Measurements from ENCODE around the gene FBXL16. TPM values are rescaled to one million over a fixed set of nuclear protein-coding genes. Genes with fewer than 3 reads are reported as not detected.
A peak's percentile ranks its signal among the peaks of the same experiment; 100 is the strongest.

The FBXL16 gene
- polyA plus RNA-seq, 1 donor: 3.8 TPM

GRCh38 chr16:680625-680945 is 25.0 kb downstream of the FBXL16 start:
- peaks cover 47% of the 10 kb centered on the region for H3K4me1 ChIP-seq (ENCODE audit: control insufficient read depth, insufficient read depth, low read length)
- WGBS (ENCODE audit: insufficient coverage, low lambda C conversion rate): no CpG with 5 or more reads among the region's 38 CpGs

GRCh38 chr16:679814-680624 is 25.6 kb downstream of the FBXL16 start, which contains the start of gene STUB1:
TSS of gene STUB1 (plus strand) at chr16:680410. CDS start at chr16:680526, 116 bp downstream.
- Histone ChIP-seq H3K27me3 (ENCODE audit: control insufficient read depth, insufficient read depth, low read length) (peaks cover 4% of the 10 kb centered on the region), H3K9me3 (ENCODE audit: control insufficient read depth, low read depth, low read length) (peaks cover 6% of the 10 kb centered on the region), H3K27ac (ENCODE audit: low read length) (peak within 1 kb of the TSS; percentile 96), H3K36me3 (ENCODE audit: control insufficient read depth, insufficient read depth, low read length) (peaks cover 19% of the 10 kb centered on the region), H3K4me1 (ENCODE audit: control insufficient read depth, insufficient read depth, low read length) (peaks cover 51% of the 10 kb centered on the region), H3K4me3 (ENCODE audit: low read length) (peak within 1 kb of the TSS; percentile 82)
- DNase-seq: peak; percentile 75 to 87
- no CpG with 5 or more reads among the region's 91 CpGs for WGBS (ENCODE audit: insufficient coverage, low lambda C conversion rate)

More at GRCh38 chr16:680625-680945, 25.0 kb downstream of the FBXL16 start:
- Histone ChIP-seq H3K4me3 (ENCODE audit: low read length) (peak overlapping the region; percentile 82), H3K27ac (ENCODE audit: low read length) (peak overlapping the region; percentile 43), H3K27me3 (ENCODE audit: control insufficient read depth, insufficient read depth, low read length) (peaks cover 2% of the 10 kb centered on the region), H3K9me3 (ENCODE audit: control insufficient read depth, low read depth, low read length) (peaks cover 10% of the 10 kb centered on the region), H3K36me3 (ENCODE audit: control insufficient read depth, insufficient read depth, low read length) (peaks cover 24% of the 10 kb centered on the region)
- no peak for DNase-seq

GRCh38 chr16:678858-679813 is 26.5 kb downstream of the FBXL16 start:
- H3K27me3 ChIP-seq (ENCODE audit: control insufficient read depth, insufficient read depth, low read length): peaks cover 4% of the 10 kb centered on the region
- H3K9me3 ChIP-seq (ENCODE audit: control insufficient read depth, low read depth, low read length): peaks cover 3% of the 10 kb centered on the region
- H3K36me3 ChIP-seq (ENCODE audit: control insufficient read depth, insufficient read depth, low read length): peaks cover 19% of the 10 kb centered on the region
- no CpG with 5 or more reads among the region's 52 CpGs for WGBS (ENCODE audit: insufficient coverage, low lambda C conversion rate)
- peak overlapping the region; percentile 48 for H3K4me3 ChIP-seq (ENCODE audit: low read length)
- peak overlapping the region; percentile 91 for H3K27ac ChIP-seq (ENCODE audit: low read length)
- peak; percentile 68 to 82 for DNase-seq
- H3K4me1 ChIP-seq (ENCODE audit: control insufficient read depth, insufficient read depth, low read length): peaks cover 57% of the 10 kb centered on the region

GRCh38 chr16:678209-678857 is 27.3 kb downstream of the FBXL16 start:
- Histone ChIP-seq H3K27ac (ENCODE audit: low read length) (no peak overlapping the region), H3K9me3 (ENCODE audit: control insufficient read depth, low read depth, low read length) (peaks cover 3% of the 10 kb centered on the region), H3K27me3 (ENCODE audit: control insufficient read depth, insufficient read depth, low read length) (peaks cover 4% of the 10 kb centered on the region), H3K4me3 (ENCODE audit: low read length) (no peak overlapping the region), H3K36me3 (ENCODE audit: control insufficient read depth, insufficient read depth, low read length) (peaks cover 25% of the 10 kb centered on the region), H3K4me1 (ENCODE audit: control insufficient read depth, insufficient read depth, low read length) (peaks cover 53% of the 10 kb centered on the region)
- DNase-seq: no peak
- WGBS (ENCODE audit: insufficient coverage, low lambda C conversion rate): no CpG with 5 or more reads among the region's 21 CpGs

DNA sequence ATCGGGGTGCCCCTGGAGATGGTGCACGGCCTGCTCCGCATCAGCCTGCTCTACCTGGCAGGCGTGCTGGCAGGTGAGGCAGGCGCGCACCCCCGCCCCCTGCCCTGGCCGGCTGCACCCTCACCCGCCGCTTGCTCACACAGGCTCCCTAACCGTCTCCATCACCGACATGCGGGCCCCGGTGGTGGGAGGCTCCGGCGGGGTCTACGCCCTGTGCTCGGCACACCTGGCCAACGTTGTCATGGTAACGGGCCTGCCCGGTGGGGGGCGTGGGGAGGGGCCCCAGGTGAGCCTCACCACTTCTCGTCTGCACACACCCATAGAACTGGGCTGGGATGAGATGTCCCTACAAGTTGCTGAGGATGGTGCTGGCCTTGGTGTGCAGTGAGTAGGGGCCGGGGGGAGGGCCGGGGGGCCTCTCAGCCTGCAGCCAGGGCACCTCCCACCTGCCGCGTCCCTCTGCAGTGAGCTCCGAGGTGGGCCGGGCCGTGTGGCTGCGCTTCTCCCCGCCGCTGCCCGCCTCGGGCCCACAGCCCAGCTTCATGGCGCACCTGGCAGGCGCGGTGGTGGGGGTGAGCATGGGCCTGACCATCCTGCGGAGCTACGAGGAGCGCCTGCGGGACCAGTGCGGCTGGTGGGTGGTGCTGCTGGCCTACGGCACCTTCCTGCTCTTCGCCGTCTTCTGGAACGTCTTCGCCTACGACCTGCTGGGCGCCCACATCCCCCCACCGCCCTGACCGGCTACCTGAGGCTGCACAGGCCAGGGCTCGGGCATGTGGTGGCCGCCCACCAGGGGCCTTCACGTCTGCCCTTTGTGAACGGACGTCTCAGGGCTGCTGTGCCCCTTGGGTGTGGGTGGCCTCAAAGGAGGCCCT is 28.0 kb downstream of the FBXL16 start:
- no CpG with 5 or more reads among the region's 57 CpGs for WGBS (ENCODE audit: insufficient coverage, low lambda C conversion rate)
- H3K4me3 ChIP-seq (ENCODE audit: low read length): no peak overlapping the region
- no peak overlapping the region for H3K27ac ChIP-seq (ENCODE audit: low read length)

DNA sequence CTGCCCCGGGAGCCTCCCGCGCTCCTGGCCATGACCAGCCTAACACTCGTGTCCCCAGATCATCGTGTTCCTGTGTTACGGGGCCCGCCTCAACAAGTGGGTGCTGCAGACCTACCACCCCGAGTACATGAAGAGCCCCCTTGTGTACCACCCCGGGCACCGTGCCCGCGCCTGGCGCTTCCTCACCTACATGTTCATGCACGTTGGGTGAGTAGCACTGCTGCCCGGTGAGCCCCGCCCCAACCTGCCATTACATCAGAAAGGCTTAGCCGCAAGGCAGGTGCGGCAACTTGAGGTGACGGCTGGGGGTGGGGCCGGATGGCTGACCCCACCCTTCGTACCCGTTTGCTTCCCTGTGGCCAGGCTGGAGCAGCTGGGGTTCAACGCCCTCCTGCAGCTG is 28.7 kb downstream of the FBXL16 start:
- Histone ChIP-seq H3K27ac (ENCODE audit: low read length) (no peak overlapping the region), H3K4me1 (ENCODE audit: control insufficient read depth, insufficient read depth, low read length) (peaks cover 40% of the 10 kb centered on the region), H3K4me3 (ENCODE audit: low read length) (no peak overlapping the region), H3K27me3 (ENCODE audit: control insufficient read depth, insufficient read depth, low read length) (peaks cover 4% of the 10 kb centered on the region), H3K36me3 (ENCODE audit: control insufficient read depth, insufficient read depth, low read length) (peaks cover 23% of the 10 kb centered on the region), H3K9me3 (ENCODE audit: control insufficient read depth, low read depth, low read length) (peaks cover 3% of the 10 kb centered on the region)
- DNase-seq: peak; percentile 69 to 82
- no CpG with 5 or more reads among the region's 23 CpGs for WGBS (ENCODE audit: insufficient coverage, low lambda C conversion rate)

More for the DNA sequence above, 28.0 kb downstream of the FBXL16 start:
- peaks cover 45% of the 10 kb centered on the region for H3K4me1 ChIP-seq (ENCODE audit: control insufficient read depth, insufficient read depth, low read length)
- peaks cover 23% of the 10 kb centered on the region for H3K36me3 ChIP-seq (ENCODE audit: control insufficient read depth, insufficient read depth, low read length)
- peaks cover 4% of the 10 kb centered on the region for H3K27me3 ChIP-seq (ENCODE audit: control insufficient read depth, insufficient read depth, low read length)
- DNase-seq: no peak
- peaks cover 3% of the 10 kb centered on the region for H3K9me3 ChIP-seq (ENCODE audit: control insufficient read depth, low read depth, low read length)

- Histone ChIP-seq H3K27me3 (ENCODE audit: control insufficient read depth, insufficient read depth, low read length) (peaks cover 4% of the 10 kb centered on the region), H3K36me3 (ENCODE audit: control insufficient read depth, insufficient read depth, low read length) (peaks cover 22% of the 10 kb centered on the region), H3K4me1 (ENCODE audit: control insufficient read depth, insufficient read depth, low read length) (peaks cover 37% of the 10 kb centered on the region), H3K9me3 (ENCODE audit: control insufficient read depth, low read depth, low read length) (peaks cover 3% of the 10 kb centered on the region), H3K27ac (ENCODE audit: low read length) (no peak overlapping the region), H3K4me3 (ENCODE audit: low read length) (no peak overlapping the region)
- no peak for DNase-seq
- WGBS (ENCODE audit: insufficient coverage, low lambda C conversion rate): no CpG with 5 or more reads among the region's 21 CpGs
Observed at GRCh38 chr16:676565-676902, 29.1 kb downstream of the FBXL16 start.

DNA sequence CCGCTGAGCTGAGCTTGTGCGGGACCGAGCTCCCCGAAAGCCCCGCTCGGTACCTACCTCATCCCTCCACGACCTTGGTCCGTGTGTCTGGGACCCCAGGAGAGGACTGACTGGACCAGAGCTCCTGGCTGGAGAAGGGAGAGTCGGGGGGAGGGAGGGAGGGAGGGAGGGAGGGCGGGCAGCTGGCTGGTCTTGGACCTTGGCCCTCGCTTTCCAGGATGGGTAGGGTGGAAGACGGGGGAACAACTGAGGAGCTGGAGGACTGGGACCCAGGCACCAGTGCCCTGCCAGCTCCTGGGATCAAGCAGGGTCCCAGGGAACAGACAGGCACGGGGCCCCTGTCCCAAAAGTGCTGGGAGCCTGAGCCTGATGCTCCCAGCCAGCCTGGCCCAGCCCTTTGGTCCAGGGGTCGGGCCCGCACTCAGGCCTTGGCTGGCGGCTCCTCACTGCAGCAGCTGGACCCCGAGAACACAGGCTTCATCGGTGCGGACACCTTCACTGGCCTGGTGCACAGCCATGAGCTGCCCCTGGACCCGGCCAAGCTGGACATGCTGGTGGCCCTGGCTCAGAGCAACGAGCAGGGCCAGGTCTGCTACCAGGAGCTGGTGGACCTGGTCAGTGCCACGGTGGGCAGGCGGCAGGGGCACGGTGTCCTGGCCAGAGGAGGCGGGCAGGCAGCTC is 29.6 kb downstream of the FBXL16 start:
- H3K4me1 ChIP-seq (ENCODE audit: control insufficient read depth, insufficient read depth, low read length): peaks cover 32% of the 10 kb centered on the region
- H3K27ac ChIP-seq (ENCODE audit: low read length): no peak overlapping the region

More for the DNA sequence above, 29.6 kb downstream of the FBXL16 start:
- Histone ChIP-seq H3K36me3 (ENCODE audit: control insufficient read depth, insufficient read depth, low read length) (peaks cover 28% of the 10 kb centered on the region), H3K27me3 (ENCODE audit: control insufficient read depth, insufficient read depth, low read length) (peaks cover 4% of the 10 kb centered on the region), H3K9me3 (ENCODE audit: control insufficient read depth, low read depth, low read length) (peaks cover 3% of the 10 kb centered on the region), H3K4me3 (ENCODE audit: low read length) (peak overlapping the region; percentile 43)
- WGBS (ENCODE audit: insufficient coverage, low lambda C conversion rate): no CpG with 5 or more reads among the region's 25 CpGs
- DNase-seq: peak in 1 of 2 donors; percentile 64

All from large intestine (tissue), 3 donors.